Mesothelial cell of epicardium (in vitro differentiated cells): ENCODE results near the gene POLN. TPM values are rescaled to one million over a fixed set of nuclear protein-coding genes. Genes with fewer than 3 reads are reported as not detected.
"Not testable (repeated sequence)": the region's sequence is repeated elsewhere in the genome, so short reads cannot be mapped to it uniquely, and the experiment has no call there.

ENCODE experiments used
- DNase-seq, 2 experiments: peaks; one replicate each; pipeline ENCODE4 v3.0.0; 2021; ENCODE audit warnings: low spot score in 2 of 2; ENCODE audit not compliant: unreplicated experiment in 2 of 2
- H3K27ac Mint-ChIP-seq: 2 replicates; pipeline ENCODE4 v1.8.0; 2021; ENCODE audit warnings: mixed read lengths
- H3K27me3 Mint-ChIP-seq: 2 replicates; pipeline ENCODE4 v1.8.0; 2021; ENCODE audit warnings: low read depth, mixed read lengths
- H3K36me3 Mint-ChIP-seq: 2 replicates; pipeline ENCODE4 v1.8.0; 2021; ENCODE audit warnings: mixed read lengths
- H3K4me1 Mint-ChIP-seq: 2 replicates; pipeline ENCODE4 v1.8.0; 2021; ENCODE audit warnings: mixed read lengths
- H3K4me3 Mint-ChIP-seq: 2 replicates; pipeline ENCODE4 v1.8.0; 2021; ENCODE audit warnings: mild to moderate bottlenecking, moderate library complexity, mixed read lengths
- H3K9me3 Mint-ChIP-seq: 2 replicates; pipeline ENCODE4 v1.8.0; 2021; ENCODE audit warnings: mixed read lengths
- total RNA-seq: library from RNA; stranded (reverse); gene quantifications from 3 replicates; pipeline ENCODE4 v1.2.1, GENCODE V29; 2021
- TF ChIP-seq, protein P1 (sequence below): fragments of 200-600 bp; sonication (generic); IDR thresholded peaks from one replicate; pipeline ENCODE4 v1.5.0; 2021; ENCODE audit warnings: antibody characterized with exemption; ENCODE audit not compliant: unreplicated experiment

Gene POLN
- total RNA-seq, 1 donor from 2014 or later, result 5.8 TPM

DNA sequence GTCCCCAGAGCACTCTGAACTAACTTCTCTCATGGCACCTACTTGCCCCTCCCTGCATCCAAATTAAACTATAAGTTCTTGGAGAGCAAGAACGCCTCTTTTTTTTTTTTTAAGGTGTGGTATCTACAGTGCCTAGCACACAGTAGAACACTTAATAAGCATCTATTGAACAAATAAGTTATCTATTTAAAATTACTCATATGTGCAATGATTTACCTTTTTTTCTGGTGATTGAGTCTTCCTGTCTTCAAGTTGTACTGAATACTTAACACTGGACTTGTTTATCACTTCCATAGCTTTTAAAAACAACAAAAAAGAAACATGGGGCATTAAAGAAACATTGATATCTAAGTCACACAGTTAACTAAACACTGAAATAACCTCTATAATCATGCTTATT is 29.1 kb downstream of the POLN start:
- H3K4me1 Mint-ChIP-seq, result no peaks in the 10 kb centered on the region
- H3K36me3 Mint-ChIP-seq, result no peaks in the 10 kb centered on the region
- H3K27me3 Mint-ChIP-seq, result peaks cover 8% of the 10 kb centered on the region
- DNase-seq, result no peak
- no peaks in the 10 kb centered on the region for H3K9me3 Mint-ChIP-seq
- H3K27ac Mint-ChIP-seq, result no peak overlapping the region
- H3K4me3 Mint-ChIP-seq, result no peak overlapping the region
- TF ChIP-seq, protein P1, sequence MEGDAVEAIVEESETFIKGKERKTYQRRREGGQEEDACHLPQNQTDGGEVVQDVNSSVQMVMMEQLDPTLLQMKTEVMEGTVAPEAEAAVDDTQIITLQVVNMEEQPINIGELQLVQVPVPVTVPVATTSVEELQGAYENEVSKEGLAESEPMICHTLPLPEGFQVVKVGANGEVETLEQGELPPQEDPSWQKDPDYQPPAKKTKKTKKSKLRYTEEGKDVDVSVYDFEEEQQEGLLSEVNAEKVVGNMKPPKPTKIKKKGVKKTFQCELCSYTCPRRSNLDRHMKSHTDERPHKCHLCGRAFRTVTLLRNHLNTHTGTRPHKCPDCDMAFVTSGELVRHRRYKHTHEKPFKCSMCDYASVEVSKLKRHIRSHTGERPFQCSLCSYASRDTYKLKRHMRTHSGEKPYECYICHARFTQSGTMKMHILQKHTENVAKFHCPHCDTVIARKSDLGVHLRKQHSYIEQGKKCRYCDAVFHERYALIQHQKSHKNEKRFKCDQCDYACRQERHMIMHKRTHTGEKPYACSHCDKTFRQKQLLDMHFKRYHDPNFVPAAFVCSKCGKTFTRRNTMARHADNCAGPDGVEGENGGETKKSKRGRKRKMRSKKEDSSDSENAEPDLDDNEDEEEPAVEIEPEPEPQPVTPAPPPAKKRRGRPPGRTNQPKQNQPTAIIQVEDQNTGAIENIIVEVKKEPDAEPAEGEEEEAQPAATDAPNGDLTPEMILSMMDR, result no peak

DNA sequence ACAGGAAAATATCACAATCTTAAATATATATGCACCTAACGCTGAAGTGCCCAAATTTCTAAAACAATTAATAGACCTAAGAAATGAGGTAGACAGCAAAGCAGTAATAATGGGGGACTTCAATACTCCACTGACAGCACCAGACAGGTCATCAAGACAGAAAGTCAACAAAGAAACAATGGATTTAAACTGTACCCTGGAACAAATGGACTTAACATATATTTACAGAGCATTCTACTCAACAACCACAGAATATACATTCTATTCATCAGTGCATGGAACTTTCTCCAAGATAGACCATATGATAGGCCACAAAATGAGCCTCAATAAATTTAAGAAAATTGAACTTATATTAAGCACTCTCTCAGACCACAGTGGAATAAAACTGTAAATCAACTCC is 39.1 kb downstream of the POLN start:
- not testable (repeated sequence) for H3K9me3 Mint-ChIP-seq, H3K27ac Mint-ChIP-seq, H3K4me3 Mint-ChIP-seq, DNase-seq, H3K36me3 Mint-ChIP-seq, H3K4me1 Mint-ChIP-seq, H3K27me3 Mint-ChIP-seq

DNA sequence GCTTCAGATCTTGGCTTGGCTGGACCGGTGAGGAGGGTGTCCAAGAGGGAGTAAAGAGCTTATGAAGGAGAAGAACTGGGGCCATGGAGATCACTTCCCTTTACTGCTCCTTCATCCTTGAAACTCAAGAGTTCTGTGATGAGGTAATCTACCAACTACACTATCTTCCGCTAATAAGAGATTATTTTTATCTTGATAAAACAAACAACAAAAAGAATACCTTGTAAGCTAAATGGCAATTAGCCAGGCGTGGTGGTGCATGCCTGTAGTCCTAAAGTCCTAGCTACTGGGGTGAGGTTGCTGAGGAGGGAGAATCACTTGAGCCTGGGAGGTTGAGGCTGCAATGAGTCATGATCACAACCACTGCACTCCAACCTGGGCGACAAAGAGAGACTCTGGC is 47.4 kb downstream of the POLN start:
- peaks cover 12% of the 10 kb centered on the region for H3K9me3 Mint-ChIP-seq
- TF ChIP-seq, protein P1, result no peak
- no peaks in the 10 kb centered on the region for H3K4me1 Mint-ChIP-seq
- peaks cover 9% of the 10 kb centered on the region for H3K36me3 Mint-ChIP-seq
- no peak for DNase-seq
- no peaks in the 10 kb centered on the region for H3K27me3 Mint-ChIP-seq
- H3K27ac Mint-ChIP-seq, result no peak overlapping the region
- no peak overlapping the region for H3K4me3 Mint-ChIP-seq

DNA sequence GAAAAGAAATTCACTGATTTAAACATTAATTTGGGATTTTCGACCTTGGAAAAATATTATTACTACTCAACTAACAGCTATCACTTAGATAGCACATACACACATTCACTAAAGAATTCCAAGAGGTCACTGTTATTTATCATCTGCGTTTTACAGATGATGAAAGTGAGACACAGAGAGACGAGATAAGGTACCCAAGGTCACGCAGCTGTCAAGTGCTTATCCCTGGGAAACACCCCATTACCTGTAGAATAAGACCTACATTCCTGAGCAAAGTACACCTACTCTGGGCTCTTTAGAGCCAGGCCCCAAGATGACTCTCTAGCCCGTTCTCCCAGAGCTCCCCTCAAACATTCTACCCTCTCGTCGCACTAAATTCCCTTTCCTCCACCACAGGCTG is 48.6 kb downstream of the POLN start:
- Mint-ChIP-seq H3K27me3 (no peaks in the 10 kb centered on the region), H3K36me3 (peaks cover 7% of the 10 kb centered on the region), H3K9me3 (peaks cover 11% of the 10 kb centered on the region), H3K27ac (no peak overlapping the region), H3K4me3 (no peak overlapping the region), H3K4me1 (no peaks in the 10 kb centered on the region)
- TF ChIP-seq, protein P1, result no peak
- DNase-seq, result no peak

DNA sequence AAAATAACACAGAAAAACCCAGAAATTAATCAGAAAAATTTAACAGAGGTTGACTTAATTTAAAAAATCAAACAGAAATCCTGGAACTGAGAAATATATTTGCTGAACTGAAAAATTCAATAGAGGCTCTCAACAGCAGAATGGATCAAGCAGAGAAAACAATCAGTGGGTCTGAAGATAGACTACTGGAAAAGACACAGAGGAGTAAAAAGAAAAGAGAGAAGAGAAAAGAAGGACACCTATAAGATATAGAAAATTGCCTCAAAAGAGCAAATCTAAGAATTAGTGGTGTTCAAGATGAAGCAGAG is 55.1 kb downstream of the POLN start:
- Mint-ChIP-seq H3K4me3 (no peak overlapping the region), H3K27me3 (no peaks in the 10 kb centered on the region), H3K9me3 (peaks cover 32% of the 10 kb centered on the region), H3K4me1 (no peaks in the 10 kb centered on the region), H3K36me3 (peaks cover 12% of the 10 kb centered on the region), H3K27ac (no peak overlapping the region)
- TF ChIP-seq, protein P1, result no peak
- DNase-seq, result no peak

DNA sequence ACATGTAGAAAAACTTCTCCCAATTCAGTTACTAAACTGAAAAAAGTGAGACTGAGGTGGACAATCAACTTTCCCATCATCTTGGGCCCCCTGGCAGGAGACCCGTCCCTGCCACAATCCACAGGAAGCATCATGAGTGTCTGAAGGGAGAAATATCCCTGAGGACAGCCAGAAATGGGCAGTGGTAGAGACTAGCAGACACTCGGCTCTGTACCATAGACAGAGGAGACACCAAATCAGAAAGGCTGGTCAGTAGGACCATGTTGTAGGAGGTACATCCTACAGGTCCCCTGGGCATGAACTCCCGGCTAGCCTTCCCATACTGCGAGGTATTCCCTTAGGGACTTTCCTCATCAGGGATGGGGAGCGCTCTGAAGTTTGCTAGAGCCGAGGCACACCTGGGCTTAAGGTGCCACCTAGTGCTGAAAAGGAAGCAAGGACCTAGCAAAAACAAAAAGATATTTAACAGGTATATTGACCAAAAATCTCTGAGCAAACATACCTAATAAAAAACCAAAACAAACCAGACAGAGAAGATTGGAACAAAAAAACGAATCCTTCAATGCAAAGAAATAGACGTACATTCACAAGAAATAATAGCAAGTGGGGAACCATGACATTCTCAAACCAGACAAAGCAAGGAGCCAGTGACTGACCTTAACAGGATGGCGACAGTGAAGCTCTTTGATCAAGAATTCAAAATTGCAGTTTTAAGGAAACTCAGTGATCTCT is 55.6 kb downstream of the POLN start:
- peaks cover 32% of the 10 kb centered on the region for H3K9me3 Mint-ChIP-seq
- no peak overlapping the region for H3K27ac Mint-ChIP-seq
- peaks cover 12% of the 10 kb centered on the region for H3K36me3 Mint-ChIP-seq
- TF ChIP-seq, protein P1, result no peak
- H3K4me1 Mint-ChIP-seq, result no peaks in the 10 kb centered on the region
- H3K4me3 Mint-ChIP-seq, result no peak overlapping the region
- H3K27me3 Mint-ChIP-seq, result no peaks in the 10 kb centered on the region
- DNase-seq, result no peak
